ENCODE data around the gene FLRT2. TPM values are rescaled to one million over a fixed set of nuclear protein-coding genes. Genes with fewer than 3 reads are reported as not detected.

FLRT2 gene
- polyA plus RNA-seq, 2 of the 4 experiments (the other 2 are of a cell fraction) = 6.8 to 7.5 TPM

DNA sequence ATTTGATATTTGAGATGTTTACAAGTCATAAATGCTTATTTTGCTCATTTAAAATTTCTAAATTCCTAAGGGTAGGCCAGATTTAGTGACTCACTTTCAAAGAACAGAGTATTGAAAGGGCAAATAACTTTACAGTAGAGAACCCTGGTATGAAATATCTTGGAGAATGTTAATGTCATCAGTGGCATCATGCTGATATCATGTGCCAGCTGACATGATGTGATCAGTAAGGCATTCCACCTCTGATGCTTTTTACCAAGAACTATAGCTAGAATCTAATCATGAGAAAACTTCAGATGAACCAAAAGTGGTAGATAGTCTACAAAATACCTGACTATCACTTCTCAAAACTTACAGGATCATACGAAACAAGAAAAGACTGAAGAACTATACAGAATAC is 2.9 kb upstream of the FLRT2 start:
- Histone ChIP-seq H3K4me3 (no peak overlapping the region), H3K4me1 (peaks cover 17% of the 10 kb centered on the region), H3K27ac (peak overlapping the region; percentile 70 to 86), H3K4me2 (peak overlapping the region; percentile 85; the same call in 2 of the 3 replicates), H3K9me3 (no peaks in the 10 kb centered on the region)
- TF ChIP-seq FOSL2 (IDR thresholded peaks at IDR 0.05) = peak; percentile 7; the same call in 1 of the 2 replicates
- TF ChIP-seq FOSL2 (CRISPR knock-in tag; IDR thresholded peaks at IDR 0.05) = peak; percentile 63
- TF ChIP-seq KDM1A (IDR thresholded peaks at IDR 0.05; ENCODE audit: low read depth) = no peak
- POLR2A ChIA-PET = interaction anchor here (1.2 kb wide), 1 partner anchor 55 kb away, joined by 3 read pairs; no protein-coding TSS in a partner anchor
- ATAC-seq = no peak
- no peak for FAIRE-seq
- WGBS (ENCODE audit: missing lambda C conversion rate) = 88% methylated on average over 1 of the region's 1 CpG
- DNase-seq (ENCODE audit: low read depth in 1 of 2, low spot score in 1 of 2) = peak in 1 of 2 experiments; percentile 47
- CTCF ChIA-PET = interaction anchor here (0.6 to 4.3 kb wide), 6 partner anchors 10 to 997 kb away, joined by 3 to 30 read pairs (median 8); no protein-coding TSS in a partner anchor

- no peak for FAIRE-seq
- POLR2A ChIA-PET = interaction anchor here (1.2 to 1.6 kb wide), 2 partner anchors 56 to 294 kb away, joined by 3 to 4 read pairs; no protein-coding TSS in a partner anchor
- no peaks in the 10 kb centered on the region for H3K9me3 ChIP-seq
- H3K27ac ChIP-seq = peak overlapping the region; percentile 70 to 86
- 8% methylated on average over 3 of the region's 3 CpGs for WGBS (ENCODE audit: missing lambda C conversion rate)
- no peak for ATAC-seq
- peak overlapping the region; percentile 85 for H3K4me2 ChIP-seq
- CTCF ChIA-PET = interaction anchor here (0.6 to 4.3 kb wide), 17 partner anchors 10 to 998 kb away, joined by 3 to 30 read pairs (median 5); no protein-coding TSS in a partner anchor
- TF ChIP-seq MAFK (IDR thresholded peaks at IDR 0.05; ENCODE audit: partially characterized antibody) (peak; percentile 92), FOSL2 (IDR thresholded peaks at IDR 0.05) (no peak), FOSL2 (CRISPR knock-in tag; IDR thresholded peaks at IDR 0.05) (peak; percentile 34), NFE2L2 (conservative IDR thresholded peaks at IDR 0.05; ENCODE audit: low read length) (peak; percentile 68; the same call in 1 of the 2 replicates), GATA3 (IDR thresholded peaks at IDR 0.05; ENCODE audit: borderline replicate concordance) (peak; percentile 61; the same call in 1 of the 2 replicates), RNF2 (IDR thresholded peaks at IDR 0.05; ENCODE audit: borderline replicate concordance, low read depth) (no peak)
- no peak for DNase-seq (ENCODE audit: low read depth in 1 of 2, low spot score in 1 of 2)
- H3K4me1 ChIP-seq = peaks cover 19% of the 10 kb centered on the region
- no peak overlapping the region for H3K4me3 ChIP-seq
Measured at GRCh38 chr14:85527445-85528035, 2.4 kb upstream of the FLRT2 start.

- Histone ChIP-seq H3K4me3 (peak overlapping the region; percentile 51), H3K4me2 (peak overlapping the region; percentile 85), H3K9me3 (no peaks in the 10 kb centered on the region), H3K4me1 (peaks cover 21% of the 10 kb centered on the region), H3K27ac (peak overlapping the region; percentile 70 to 86)
- WGBS (ENCODE audit: missing lambda C conversion rate) = 4% methylated on average over 7 of the region's 7 CpGs
- ChIA-PET CTCF (interaction anchor here (0.7 to 4.3 kb wide), 36 partner anchors 8 to 1318 kb away, joined by 3 to 30 read pairs (median 4); no protein-coding TSS in a partner anchor), POLR2A (interaction anchor here (0.8 to 1.6 kb wide), 4 partner anchors 57 to 295 kb away, joined by 3 to 4 read pairs (median 4); no protein-coding TSS in a partner anchor)
- TF ChIP-seq JUNB (IDR thresholded peaks at IDR 0.05) = peak; percentile 54
- peak; percentile 80 for TF ChIP-seq CTCF (IDR thresholded peaks at IDR 0.05)
- TF ChIP-seq RAD21 (conservative IDR thresholded peaks at IDR 0.05 in 1 of 2, IDR thresholded peaks at IDR 0.05 in 1 of 2) = peak; percentile 96 to 97
- TF ChIP-seq RCOR1 (IDR thresholded peaks at IDR 0.05; ENCODE audit: low read depth, low read length) = no peak
- TF ChIP-seq SMC3 (IDR thresholded peaks at IDR 0.05) = peak; percentile 86
- TF ChIP-seq, protein P1, sequence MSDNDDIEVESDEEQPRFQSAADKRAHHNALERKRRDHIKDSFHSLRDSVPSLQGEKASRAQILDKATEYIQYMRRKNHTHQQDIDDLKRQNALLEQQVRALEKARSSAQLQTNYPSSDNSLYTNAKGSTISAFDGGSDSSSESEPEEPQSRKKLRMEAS (IDR thresholded peaks at IDR 0.05) = peak; percentile 18; the same call in 1 of the 2 replicates
- no peak for TF ChIP-seq FOXS1 (CRISPR knock-in tag; IDR thresholded peaks at IDR 0.05)
- peak in 1 of 2 experiments; percentile 15; a peak in 1 of 5 replicates for TF ChIP-seq JUN (IDR thresholded peaks at IDR 0.05)
- peak; percentile 52; the same call in 1 of the 2 replicates for TF ChIP-seq FOSL2 (IDR thresholded peaks at IDR 0.05)
- peak; percentile 78 for TF ChIP-seq FOSL2 (CRISPR knock-in tag; IDR thresholded peaks at IDR 0.05)
- TF ChIP-seq, protein P2, sequence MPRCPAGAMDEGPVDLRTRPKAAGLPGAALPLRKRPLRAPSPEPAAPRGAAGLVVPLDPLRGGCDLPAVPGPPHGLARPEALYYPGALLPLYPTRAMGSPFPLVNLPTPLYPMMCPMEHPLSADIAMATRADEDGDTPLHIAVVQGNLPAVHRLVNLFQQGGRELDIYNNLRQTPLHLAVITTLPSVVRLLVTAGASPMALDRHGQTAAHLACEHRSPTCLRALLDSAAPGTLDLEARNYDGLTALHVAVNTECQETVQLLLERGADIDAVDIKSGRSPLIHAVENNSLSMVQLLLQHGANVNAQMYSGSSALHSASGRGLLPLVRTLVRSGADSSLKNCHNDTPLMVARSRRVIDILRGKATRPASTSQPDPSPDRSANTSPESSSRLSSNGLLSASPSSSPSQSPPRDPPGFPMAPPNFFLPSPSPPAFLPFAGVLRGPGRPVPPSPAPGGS (IDR thresholded peaks at IDR 0.05) = 0 out of 3 replicates have a peak, but pooled peaks have one; percentile 41
- DNase-seq (ENCODE audit: low read depth in 1 of 2, low spot score in 1 of 2) (peak; percentile 56 to 93), FAIRE-seq (peak; percentile 23), ATAC-seq (peak; percentile 52 to 74)
Measured at GRCh38 chr14:85528080-85528896, 1.7 kb upstream of the FLRT2 start.
